A673 (cell line): ENCODE results near the gene OLFM1. TPM values are rescaled to one million over a fixed set of nuclear protein-coding genes. Genes with fewer than 3 reads are reported as not detected.

Experiments used
- BruUV-seq: library from RNA; stranded (reverse); fragments of 400-500 nt; replicated peaks from 2 replicates; lab custom pipeline; 2021; lab: Mats Ljungman, UMichigan
- CTCF ChIA-PET: fragments of 300-600 bp; sonication (Branson Sonifier 250); formaldehyde crosslinking; loops from one replicate; lab custom pipeline; 2022; ENCODE audit warnings: antibody characterized with exemption; lab: Charles Lee
- POLR2A ChIA-PET: fragments of 300-600 bp; sonication (Branson Sonifier 250); formaldehyde crosslinking; loops from one replicate; lab custom pipeline; 2022; ENCODE audit warnings: antibody characterized with exemption; ENCODE audit not compliant: low non-redundant PET; lab: Charles Lee
- DNase-seq: peaks from one replicate; pipeline ENCODE4 v3.0.0-alpha.2; 2015; ENCODE audit warnings: low spot score
- H3K27ac ChIP-seq: fragments of 200-600 bp; sonication (generic); 2 replicates; pipeline ENCODE4 v1.5.1; 2016; ENCODE audit warnings: mixed run types, low read depth, mild to moderate bottlenecking, mixed read lengths, antibody characterized with exemption, low read length; ENCODE audit not compliant: poor library complexity, severe bottlenecking
- H3K27me3 ChIP-seq: fragments of 200-600 bp; sonication (generic); replicated peaks from 2 replicates; pipeline ENCODE4 v1.6.1; 2017; ENCODE audit warnings: mixed run types, low read depth, mild to moderate bottlenecking, mixed read lengths, antibody characterized with exemption, low read length; ENCODE audit not compliant: insufficient read depth, poor library complexity
- H3K36me3 ChIP-seq: fragments of 200-600 bp; sonication (generic); 2 replicates; pipeline ENCODE4 v1.6.1; 2016; ENCODE audit warnings: mixed run types, mild to moderate bottlenecking, mixed read lengths, antibody characterized with exemption, low read length; ENCODE audit not compliant: insufficient read depth, poor library complexity, severe bottlenecking
- H3K4me1 ChIP-seq: fragments of 200-600 bp; sonication (generic); 2 replicates; pipeline ENCODE4 v1.6.1; 2017; ENCODE audit warnings: mixed run types, mild to moderate bottlenecking, mixed read lengths, antibody characterized with exemption, low read length; ENCODE audit not compliant: insufficient read depth, poor library complexity, severe bottlenecking
- H3K4me3 ChIP-seq: fragments of 200-600 bp; sonication (generic); 2 replicates; pipeline ENCODE4 v1.5.1; 2016; ENCODE audit warnings: low read depth, mixed run types, mild to moderate bottlenecking, mixed read lengths, low read length; ENCODE audit not compliant: poor library complexity, severe bottlenecking
- H3K9me3 ChIP-seq: fragments of 200-600 bp; sonication (generic); 2 replicates; pipeline ENCODE4 v1.6.1; 2016; ENCODE audit warnings: mixed run types, low read depth, mild to moderate bottlenecking, mixed read lengths, antibody characterized with exemption, low read length; ENCODE audit not compliant: poor library complexity, severe bottlenecking
- CTCF ChIP-seq: fragments of 300-800, 200-600 bp; sonication (generic); conservative IDR thresholded peaks from 2 replicates; pipeline ENCODE4 v1.5.1; 2017; ENCODE audit warnings: low read depth, mild to moderate bottlenecking, antibody characterized with exemption, low read length, moderate library complexity, mixed read lengths
- EZH2 ChIP-seq: fragments of 200-600 bp; sonication (generic); IDR thresholded peaks from 2 replicates; pipeline ENCODE4 v1.6.1; 2017; ENCODE audit warnings: borderline replicate concordance, low read depth, mild to moderate bottlenecking, mixed read lengths, antibody characterized with exemption, low read length; ENCODE audit not compliant: poor library complexity, severe bottlenecking
- intact Hi-C: fragments of 100-400 bp; cut with micrococcal nuclease; formaldehyde crosslinking; loops from one replicate; pipeline ENCODE4 v1.10.0; 2022; ENCODE audit not compliant: unreplicated experiment
- total RNA-seq: library from RNA; stranded (reverse); gene quantifications from 2 replicates; pipeline ENCODE4 v1.2.3, GENCODE V29; 2021

The OLFM1 gene
- total RNA-seq, 1 experiment from 2014 or later = 308 TPM

GRCh38 chr9:135075234-135076142 lies 12.0 kb upstream of the OLFM1 start:
- no TSS peak for BruUV-seq
- no peak for TF ChIP-seq EZH2
- no peak for TF ChIP-seq CTCF
- Histone ChIP-seq H3K4me1 (peaks cover 11% of the 10 kb centered on the region), H3K27ac (peak overlapping the region; percentile 69), H3K4me3 (peak overlapping the region; percentile 84), H3K27me3 (no peaks in the 10 kb centered on the region), H3K9me3 (no peaks in the 10 kb centered on the region), H3K36me3 (no peaks in the 10 kb centered on the region)
- DNase-seq = peak; percentile 94
- CTCF ChIA-PET = no interaction called here
- intact Hi-C loops = loop anchor here (10.0 kb wide), 1 partner anchor 631 kb away; no protein-coding TSS in a partner anchor
- POLR2A ChIA-PET = no interaction called here

- no peak for TF ChIP-seq CTCF
- TF ChIP-seq EZH2 = no peak
- Histone ChIP-seq H3K27ac (peak overlapping the region; percentile 69), H3K36me3 (no peaks in the 10 kb centered on the region), H3K27me3 (no peaks in the 10 kb centered on the region), H3K4me1 (peaks cover 11% of the 10 kb centered on the region), H3K4me3 (peak overlapping the region; percentile 84), H3K9me3 (no peaks in the 10 kb centered on the region)
- BruUV-seq = TSS peak; percentile 31
- ChIA-PET POLR2A (no interaction called here), CTCF (no interaction called here)
- intact Hi-C loops = loop anchor here (10.0 kb wide), 1 partner anchor 632 kb away; no protein-coding TSS in a partner anchor
- DNase-seq = no peak
Measured at GRCh38 chr9:135076143-135076875, 11.2 kb upstream of the OLFM1 start.

- DNase-seq = no peak
- Histone ChIP-seq H3K9me3 (no peaks in the 10 kb centered on the region), H3K4me3 (peak overlapping the region; percentile 84), H3K36me3 (no peaks in the 10 kb centered on the region), H3K27me3 (no peaks in the 10 kb centered on the region), H3K27ac (no peak overlapping the region), H3K4me1 (peaks cover 11% of the 10 kb centered on the region)
- TF ChIP-seq EZH2 (no peak), CTCF (no peak)
- ChIA-PET POLR2A (no interaction called here), CTCF (no interaction called here)
- intact Hi-C loops = loop anchor here (10.0 kb wide), 1 partner anchor 632 kb away; no protein-coding TSS in a partner anchor
- BruUV-seq = no TSS peak
Measured at GRCh38 chr9:135076876-135077430, 10.5 kb upstream of the OLFM1 start.
